HUES6 (cell line): ENCODE measurements around the gene RBM27.
"Not testable (repeated sequence)": the region's sequence is repeated elsewhere in the genome, so short reads cannot be mapped to it uniquely, and the experiment has no call there.

ENCODE experiments used
- H3K27ac ChIP-seq: 2 replicates; pipeline ENCODE4 v1.7.0; 2013; ENCODE audit warnings: low read depth, mild to moderate bottlenecking, low read length, inconsistent platforms
- H3K27me3 ChIP-seq: 2 replicates; pipeline ENCODE4 v1.6.1; 2013; ENCODE audit warnings: low read length; ENCODE audit not compliant: control insufficient read depth, insufficient read depth
- H3K36me3 ChIP-seq: 2 replicates; pipeline ENCODE4 v1.6.1; 2013; ENCODE audit warnings: low read length; ENCODE audit not compliant: control insufficient read depth, insufficient read depth
- H3K4me1 ChIP-seq: 2 replicates; pipeline ENCODE4 v1.6.1; 2013; ENCODE audit warnings: low read length; ENCODE audit not compliant: control insufficient read depth, insufficient read depth
- H3K4me3 ChIP-seq: 2 replicates; pipeline ENCODE4 v1.5.1; 2013; ENCODE audit warnings: low read depth, low read length
- H3K9ac ChIP-seq: one replicate; pipeline ENCODE4 v1.6.1; 2013; ENCODE audit warnings: mild to moderate bottlenecking, low read length
- H3K9me3 ChIP-seq: 2 replicates; pipeline ENCODE4 v1.6.1; 2013; ENCODE audit warnings: low read depth, low read length; ENCODE audit not compliant: control insufficient read depth, insufficient read depth

RBM27 gene

GRCh38 chr5:146208916-146209522 lies 5.6 kb downstream of the RBM27 start:
- H3K9ac ChIP-seq, result no peak overlapping the region
- H3K27me3 ChIP-seq, result no peaks in the 10 kb centered on the region
- H3K9me3 ChIP-seq, result no peaks in the 10 kb centered on the region
- no peak overlapping the region for H3K4me3 ChIP-seq
- H3K4me1 ChIP-seq, result no peaks in the 10 kb centered on the region
- H3K36me3 ChIP-seq, result no peaks in the 10 kb centered on the region
- H3K27ac ChIP-seq, result no peak overlapping the region

GRCh38 chr5:146209714-146210113 lies 6.3 kb downstream of the RBM27 start:
- Histone ChIP-seq H3K27ac (no peak overlapping the region), H3K9ac (no peak overlapping the region), H3K4me3 (no peak overlapping the region), H3K4me1 (no peaks in the 10 kb centered on the region), H3K36me3 (no peaks in the 10 kb centered on the region), H3K27me3 (no peaks in the 10 kb centered on the region), H3K9me3 (no peaks in the 10 kb centered on the region)

GRCh38 chr5:146210810-146211209 lies 7.4 kb downstream of the RBM27 start:
- not testable (repeated sequence) for H3K27ac ChIP-seq, H3K27me3 ChIP-seq, H3K36me3 ChIP-seq, H3K9me3 ChIP-seq, H3K9ac ChIP-seq, H3K4me3 ChIP-seq, H3K4me1 ChIP-seq

GRCh38 chr5:146213210-146213826 lies 9.9 kb downstream of the RBM27 start:
- Histone ChIP-seq H3K27me3 (no peaks in the 10 kb centered on the region), H3K9ac (no peak overlapping the region), H3K36me3 (no peaks in the 10 kb centered on the region), H3K27ac (no peak overlapping the region), H3K9me3 (no peaks in the 10 kb centered on the region), H3K4me3 (no peak overlapping the region), H3K4me1 (no peaks in the 10 kb centered on the region)

- not testable (repeated sequence) for H3K4me1 ChIP-seq, H3K4me3 ChIP-seq, H3K9me3 ChIP-seq, H3K27me3 ChIP-seq, H3K27ac ChIP-seq, H3K9ac ChIP-seq
- H3K36me3 ChIP-seq, result peaks cover 11% of the 10 kb centered on the region
These were observed 11.5 kb downstream of the RBM27 start for GRCh38 chr5:146214881-146215280.

GRCh38 chr5:146218168-146218567 lies 14.8 kb downstream of the RBM27 start:
- Histone ChIP-seq H3K4me3 (no peak overlapping the region), H3K27ac (no peak overlapping the region), H3K36me3 (peaks cover 18% of the 10 kb centered on the region), H3K4me1 (no peaks in the 10 kb centered on the region), H3K9ac (no peak overlapping the region), H3K9me3 (no peaks in the 10 kb centered on the region), H3K27me3 (no peaks in the 10 kb centered on the region)

GRCh38 chr5:146219243-146219642 lies 15.8 kb downstream of the RBM27 start:
- Histone ChIP-seq H3K27me3 (no peaks in the 10 kb centered on the region), H3K9me3 (no peaks in the 10 kb centered on the region), H3K36me3 (peaks cover 27% of the 10 kb centered on the region), H3K4me3 (no peak overlapping the region), H3K9ac (no peak overlapping the region), H3K27ac (no peak overlapping the region), H3K4me1 (no peaks in the 10 kb centered on the region)

GRCh38 chr5:146221234-146221633 lies 17.8 kb downstream of the RBM27 start:
- Histone ChIP-seq H3K27ac (no peak overlapping the region), H3K27me3 (no peaks in the 10 kb centered on the region), H3K9ac (no peak overlapping the region), H3K36me3 (peaks cover 38% of the 10 kb centered on the region), H3K4me3 (no peak overlapping the region), H3K9me3 (no peaks in the 10 kb centered on the region), H3K4me1 (no peaks in the 10 kb centered on the region)

- H3K9me3 ChIP-seq, result no peaks in the 10 kb centered on the region
- H3K4me3 ChIP-seq, result no peak overlapping the region
- H3K4me1 ChIP-seq, result no peaks in the 10 kb centered on the region
- H3K27me3 ChIP-seq, result no peaks in the 10 kb centered on the region
- H3K36me3 ChIP-seq, result peaks cover 43% of the 10 kb centered on the region
- H3K9ac ChIP-seq, result no peak overlapping the region
- no peak overlapping the region for H3K27ac ChIP-seq
These were observed 18.6 kb downstream of the RBM27 start for GRCh38 chr5:146222005-146222404.

- H3K36me3 ChIP-seq, result peaks cover 50% of the 10 kb centered on the region
- H3K27me3 ChIP-seq, result no peaks in the 10 kb centered on the region
- H3K4me1 ChIP-seq, result no peaks in the 10 kb centered on the region
- H3K27ac ChIP-seq, result no peak overlapping the region
- H3K4me3 ChIP-seq, result no peak overlapping the region
- H3K9me3 ChIP-seq, result no peaks in the 10 kb centered on the region
- no peak overlapping the region for H3K9ac ChIP-seq
These were observed 19.8 kb downstream of the RBM27 start for GRCh38 chr5:146223179-146223578.

GRCh38 chr5:146229222-146229621 lies 25.8 kb downstream of the RBM27 start:
- Histone ChIP-seq H3K27ac (no peak overlapping the region), H3K36me3 (peaks cover 74% of the 10 kb centered on the region), H3K27me3 (no peaks in the 10 kb centered on the region), H3K4me1 (no peaks in the 10 kb centered on the region), H3K9me3 (no peaks in the 10 kb centered on the region), H3K4me3 (no peak overlapping the region), H3K9ac (no peak overlapping the region)
